ENCODE results near the gene MLH3.

The MLH3 gene

GRCh38 chr14:74988131-74988530, 63.1 kb downstream of the MLH3 start (continued):
- TF ChIP-seq ZNF565 (CRISPR knock-in tag; conservative IDR thresholded peaks at IDR 0.05; ENCODE audit: low read depth) (no peak), ZNF70 (CRISPR knock-in tag; IDR thresholded peaks at IDR 0.05) (no peak), PATZ1 (CRISPR knock-in tag; IDR thresholded peaks at IDR 0.05; ENCODE audit: borderline replicate concordance) (no peak), TSHZ2 (CRISPR knock-in tag; IDR thresholded peaks at IDR 0.05) (no peak)

DNA sequence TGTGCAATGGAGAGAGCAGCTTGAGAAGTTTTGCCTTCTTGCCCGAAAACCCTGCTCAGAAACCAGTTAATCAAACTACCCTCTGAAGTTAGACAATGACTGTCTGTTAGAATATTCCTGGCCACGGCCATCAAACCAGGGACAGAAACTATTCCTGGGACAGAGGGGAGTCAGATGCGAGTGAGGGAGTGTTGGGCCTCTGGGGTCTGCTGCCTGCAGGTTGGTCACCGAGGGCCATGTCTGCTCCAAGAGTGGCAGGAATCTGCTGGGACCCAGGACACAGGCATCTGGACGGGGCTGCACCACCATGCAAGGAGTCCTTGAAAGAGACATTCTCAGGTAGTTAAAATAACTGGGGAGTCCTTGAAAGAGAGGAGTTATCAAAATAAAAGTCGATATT, 65.5 kb downstream of the MLH3 start:
- TF ChIP-seq TCF4 (CRISPR knock-in tag; IDR thresholded peaks at IDR 0.05; ENCODE audit: borderline replicate concordance): no peak
- TF ChIP-seq POU6F1 (CRISPR knock-in tag; IDR thresholded peaks at IDR 0.05; ENCODE audit: borderline replicate concordance, low read depth): no peak
- no peak for TF ChIP-seq SNAI2 (CRISPR knock-in tag; IDR thresholded peaks at IDR 0.05)
- no peak for TF ChIP-seq PPARA (CRISPR knock-in tag; IDR thresholded peaks at IDR 0.05; ENCODE audit: borderline replicate concordance)
- no peak for TF ChIP-seq CSDC2 (CRISPR knock-in tag; IDR thresholded peaks at IDR 0.05)
- no peak for TF ChIP-seq ZNF565 (CRISPR knock-in tag; conservative IDR thresholded peaks at IDR 0.05; ENCODE audit: low read depth)
- TF ChIP-seq GLIS3 (CRISPR knock-in tag; IDR thresholded peaks at IDR 0.05): no peak
- TF ChIP-seq ZC3H10 (CRISPR knock-in tag; IDR thresholded peaks at IDR 0.05): no peak
- TF ChIP-seq BACH2 (CRISPR knock-in tag; IDR thresholded peaks at IDR 0.05; ENCODE audit: borderline replicate concordance): no peak
- TF ChIP-seq RARB (CRISPR knock-in tag; IDR thresholded peaks at IDR 0.05): no peak
- ATAC-seq: no peak

DNA sequence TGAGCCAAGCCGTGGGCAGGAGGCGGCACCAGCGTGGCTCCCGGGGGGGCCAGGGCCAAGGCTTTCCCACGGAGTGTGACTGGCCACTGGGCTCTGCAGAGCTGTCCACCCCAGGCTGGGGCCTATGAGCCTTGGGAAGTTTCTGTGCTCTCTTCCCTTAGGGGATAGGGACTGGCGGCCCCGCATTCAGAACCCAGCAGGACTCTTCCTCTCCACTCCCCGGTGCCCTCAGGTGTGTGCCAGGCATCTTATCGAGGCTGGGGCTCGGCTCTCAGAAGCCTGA, 66.3 kb downstream of the MLH3 start:
- ATAC-seq: no peak
- TF ChIP-seq ISL1 (CRISPR knock-in tag; IDR thresholded peaks at IDR 0.05): no peak
- no peak for TF ChIP-seq TSHZ2 (CRISPR knock-in tag; IDR thresholded peaks at IDR 0.05)
- TF ChIP-seq ZNF565 (CRISPR knock-in tag; conservative IDR thresholded peaks at IDR 0.05; ENCODE audit: low read depth): no peak
- TF ChIP-seq ZFP30 (CRISPR knock-in tag; IDR thresholded peaks at IDR 0.05): no peak

DNA sequence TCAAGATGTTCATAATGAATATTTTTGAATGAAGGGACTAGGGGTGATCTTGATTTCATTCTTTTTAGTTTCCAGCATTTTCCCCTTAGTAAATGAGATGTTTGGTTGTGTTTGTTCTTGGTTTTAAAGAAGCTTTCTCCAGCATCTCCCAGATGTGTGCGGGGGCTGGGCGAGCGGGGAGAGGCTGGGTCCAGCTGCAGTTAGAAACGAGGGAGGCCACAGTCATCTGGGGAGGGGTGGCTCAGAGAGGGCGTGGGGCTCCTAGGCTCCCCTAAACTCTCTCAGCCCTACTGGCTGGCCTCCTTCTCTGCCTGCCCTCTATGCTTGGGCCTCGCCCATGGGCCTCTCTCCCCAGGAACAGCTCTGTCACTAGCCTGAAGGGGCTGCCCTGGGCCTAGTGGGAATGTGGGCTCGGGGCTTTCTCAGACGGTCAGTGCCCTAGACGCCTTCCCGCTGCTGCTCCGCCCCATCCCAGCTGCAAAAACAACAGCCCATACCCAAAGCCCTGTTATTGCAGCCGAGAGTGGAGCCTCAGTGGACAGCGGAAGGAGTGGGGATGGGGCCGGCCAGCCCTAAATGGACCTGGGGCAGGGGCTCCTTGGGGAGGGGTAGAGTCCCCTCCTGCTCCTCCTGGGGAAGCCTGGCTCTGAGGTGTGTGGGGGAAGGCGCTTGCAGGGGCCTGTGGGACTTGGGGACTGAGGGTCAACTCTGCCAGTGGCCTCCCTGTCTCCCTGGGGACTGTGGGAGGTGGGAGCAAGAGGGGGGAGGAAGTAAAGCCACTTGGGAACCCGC, 66.8 kb downstream of the MLH3 start:
- ATAC-seq: no peak
- TF ChIP-seq TSHZ2 (CRISPR knock-in tag; IDR thresholded peaks at IDR 0.05) (no peak), ISL1 (CRISPR knock-in tag; IDR thresholded peaks at IDR 0.05) (no peak), RARB (CRISPR knock-in tag; IDR thresholded peaks at IDR 0.05) (no peak), TCF4 (CRISPR knock-in tag; IDR thresholded peaks at IDR 0.05; ENCODE audit: borderline replicate concordance) (no peak), GLIS3 (CRISPR knock-in tag; IDR thresholded peaks at IDR 0.05) (no peak), ZNF565 (CRISPR knock-in tag; conservative IDR thresholded peaks at IDR 0.05; ENCODE audit: low read depth) (no peak), PATZ1 (CRISPR knock-in tag; IDR thresholded peaks at IDR 0.05; ENCODE audit: borderline replicate concordance) (no peak), ESRRG (CRISPR knock-in tag; IDR thresholded peaks at IDR 0.05) (no peak), PPARA (CRISPR knock-in tag; IDR thresholded peaks at IDR 0.05; ENCODE audit: borderline replicate concordance) (no peak), ZNF70 (CRISPR knock-in tag; IDR thresholded peaks at IDR 0.05) (no peak), ZFP30 (CRISPR knock-in tag; IDR thresholded peaks at IDR 0.05) (no peak), SNAI2 (CRISPR knock-in tag; IDR thresholded peaks at IDR 0.05) (no peak), CREB5 (CRISPR knock-in tag; IDR thresholded peaks at IDR 0.05; ENCODE audit: low read depth) (no peak), CSDC2 (CRISPR knock-in tag; IDR thresholded peaks at IDR 0.05) (no peak)
